Fibroblast of lung (primary cell): ENCODE results near the gene HLA-B. TPM values are rescaled to one million over a fixed set of nuclear protein-coding genes. Genes with fewer than 3 reads are reported as not detected.

Experiments
- DNase-seq, 2 donors: peaks; one replicate each; pipeline versions ENCODE4 v3.0.0 to v3.0.0-alpha.2; 2010; ENCODE audit warnings: low read depth in 2 of 2
- H2AFZ ChIP-seq: 2 replicates; pipeline ENCODE4 v1.5.1; 2012; ENCODE audit warnings: low read length, control low read depth, inconsistent platforms
- H3K27ac ChIP-seq: 2 replicates; pipeline ENCODE4 v1.5.1; 2011; ENCODE audit warnings: low read length, control low read depth; ENCODE audit not compliant: insufficient read depth
- H3K27me3 ChIP-seq: 2 replicates; pipeline ENCODE4 v1.5.1; 2011; ENCODE audit warnings: mild to moderate bottlenecking, low read length; ENCODE audit not compliant: control insufficient read depth, insufficient read depth
- H3K36me3 ChIP-seq: 2 replicates; pipeline ENCODE4 v1.5.1; 2011; ENCODE audit warnings: low read length; ENCODE audit not compliant: control insufficient read depth, insufficient read depth
- H3K4me1 ChIP-seq: 2 replicates; pipeline ENCODE4 v1.5.1; 2011; ENCODE audit warnings: low read length; ENCODE audit not compliant: control insufficient read depth, insufficient read depth; ENCODE audit errors: extremely low read depth
- H3K4me2 ChIP-seq: 2 replicates; pipeline ENCODE4 v1.5.1; 2011; ENCODE audit warnings: low read length, control low read depth; ENCODE audit not compliant: insufficient read depth; ENCODE audit errors: extremely low read depth
- H3K4me3 ChIP-seq, 4 experiments: fragments of 200-600 bp in 1 of 4; sonication (generic) in 1 of 4; replicated peaks in 1 of 4; 2 replicates each; pipeline ENCODE4 v1.5.1; 2011 to 2016; ENCODE audit warnings: low read length in 4 of 4, low read depth in 3 of 4, mild to moderate bottlenecking in 3 of 4, control low read depth in 2 of 4, inconsistent platforms in 1 of 4, mixed read lengths in 1 of 4; ENCODE audit not compliant: insufficient read depth in 1 of 4; ENCODE audit errors: control extremely low read depth in 1 of 4
- H3K79me2 ChIP-seq: 2 replicates; pipeline ENCODE4 v1.5.1; 2012; ENCODE audit warnings: mild to moderate bottlenecking, low read length, inconsistent platforms; ENCODE audit not compliant: control insufficient read depth, insufficient read depth
- H3K9ac ChIP-seq: 2 replicates; pipeline ENCODE4 v1.5.1; 2011; ENCODE audit warnings: mild to moderate bottlenecking, low read length, control low read depth; ENCODE audit not compliant: insufficient read depth
- H3K9me3 ChIP-seq: 2 replicates; pipeline ENCODE4 v1.5.1; 2012; ENCODE audit warnings: low read depth, low read length; ENCODE audit not compliant: control insufficient read depth, insufficient read depth
- H4K20me1 ChIP-seq: 2 replicates; pipeline ENCODE4 v1.5.1; 2011; ENCODE audit warnings: low read length; ENCODE audit not compliant: control insufficient read depth, insufficient read depth; ENCODE audit errors: extremely low read depth
- EZH2 ChIP-seq: IDR thresholded peaks from 2 replicates; pipeline ENCODE4 v1.5.1; 2012; ENCODE audit warnings: low read length, control low read depth, mild to moderate bottlenecking; ENCODE audit errors: missing control alignments
- polyA plus RNA-seq, 2 donors: library from polyadenylated mRNA; depleted of rRNA in 1 of 2; stranded (reverse) in 1 of 2; unstranded in 1 of 2; fragments of >200 nt; gene quantifications; 2 replicates each; pipeline ENCODE4 v1.2.1, GENCODE V29; 2011 to 2012; ENCODE audit warnings: missing spikeins in 1 of 2
- total RNA-seq: library from RNA; depleted of rRNA; stranded (reverse); fragments of >200 nt; gene quantifications from 2 replicates; pipeline ENCODE4 v1.2.1, GENCODE V29; 2014
- TF ChIP-seq, protein P1 (sequence below), 2 donors: IDR thresholded peaks in 1 of 2; conservative IDR thresholded peaks in 1 of 2; 1 replicate in 1 of 2; 2 replicates in 1 of 2; pipeline ENCODE4 v1.5.1; 2011 to 2012; ENCODE audit warnings: low read length in 2 of 2, control low read depth in 1 of 2, inconsistent platforms in 1 of 2, low read depth in 1 of 2, mild to moderate bottlenecking in 1 of 2

The HLA-B gene
- total and polyA plus RNA-seq, 2 donors (not counting 1 experiment from before 2014, with no cell fraction given), result 244 to 1,124 TPM

DNA sequence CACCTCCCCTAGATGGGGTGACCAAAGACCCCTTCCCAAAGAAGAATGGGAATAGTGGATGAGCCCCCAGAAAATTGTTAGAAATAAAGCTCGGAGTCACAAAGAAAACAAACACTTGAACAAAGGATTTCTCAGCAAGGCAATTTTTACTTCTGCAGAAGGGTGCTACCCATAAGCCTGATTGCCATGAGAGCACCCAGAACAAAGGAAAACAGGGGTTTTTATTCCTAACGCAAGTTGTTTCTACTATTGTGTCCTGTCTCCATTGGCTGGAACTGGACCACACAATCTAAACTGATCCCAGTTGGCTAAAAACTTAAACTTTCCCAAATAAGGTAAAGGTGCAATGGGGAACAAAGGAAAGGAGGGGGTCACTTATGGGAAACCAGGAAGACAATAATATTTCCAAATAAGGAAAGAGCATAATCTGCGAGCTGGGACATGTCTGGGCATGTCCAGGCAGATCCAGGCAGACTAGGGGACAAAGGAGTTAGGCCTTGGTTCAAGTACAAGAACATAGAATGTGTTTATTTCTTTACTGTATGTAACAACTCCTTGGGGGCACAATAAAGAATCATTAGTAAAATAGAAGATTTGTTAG, 20.0 kb downstream of the HLA-B start:
- no peaks in the 10 kb centered on the region for H3K27me3 ChIP-seq
- TF ChIP-seq EZH2, result no peak
- TF ChIP-seq, protein P1, sequence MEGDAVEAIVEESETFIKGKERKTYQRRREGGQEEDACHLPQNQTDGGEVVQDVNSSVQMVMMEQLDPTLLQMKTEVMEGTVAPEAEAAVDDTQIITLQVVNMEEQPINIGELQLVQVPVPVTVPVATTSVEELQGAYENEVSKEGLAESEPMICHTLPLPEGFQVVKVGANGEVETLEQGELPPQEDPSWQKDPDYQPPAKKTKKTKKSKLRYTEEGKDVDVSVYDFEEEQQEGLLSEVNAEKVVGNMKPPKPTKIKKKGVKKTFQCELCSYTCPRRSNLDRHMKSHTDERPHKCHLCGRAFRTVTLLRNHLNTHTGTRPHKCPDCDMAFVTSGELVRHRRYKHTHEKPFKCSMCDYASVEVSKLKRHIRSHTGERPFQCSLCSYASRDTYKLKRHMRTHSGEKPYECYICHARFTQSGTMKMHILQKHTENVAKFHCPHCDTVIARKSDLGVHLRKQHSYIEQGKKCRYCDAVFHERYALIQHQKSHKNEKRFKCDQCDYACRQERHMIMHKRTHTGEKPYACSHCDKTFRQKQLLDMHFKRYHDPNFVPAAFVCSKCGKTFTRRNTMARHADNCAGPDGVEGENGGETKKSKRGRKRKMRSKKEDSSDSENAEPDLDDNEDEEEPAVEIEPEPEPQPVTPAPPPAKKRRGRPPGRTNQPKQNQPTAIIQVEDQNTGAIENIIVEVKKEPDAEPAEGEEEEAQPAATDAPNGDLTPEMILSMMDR (conservative IDR thresholded peaks at IDR 0.05 in 1 of 2, IDR thresholded peaks at IDR 0.05 in 1 of 2; ENCODE audit: low read depth in 1 of 2, low read length in 2 of 2), result no peak
- no peak overlapping the region for H3K4me2 ChIP-seq
- H3K9me3 ChIP-seq, result no peaks in the 10 kb centered on the region
- H3K9ac ChIP-seq, result no peak overlapping the region
- no peak overlapping the region for H2AFZ ChIP-seq
- DNase-seq, result peak; percentile 13 to 33
- no peak overlapping the region for H3K27ac ChIP-seq
- no peaks in the 10 kb centered on the region for H4K20me1 ChIP-seq
- no peaks in the 10 kb centered on the region for H3K36me3 ChIP-seq
- H3K4me3 ChIP-seq, result no peak overlapping the region
- no peaks in the 10 kb centered on the region for H3K79me2 ChIP-seq
- H3K4me1 ChIP-seq, result no peaks in the 10 kb centered on the region

DNA sequence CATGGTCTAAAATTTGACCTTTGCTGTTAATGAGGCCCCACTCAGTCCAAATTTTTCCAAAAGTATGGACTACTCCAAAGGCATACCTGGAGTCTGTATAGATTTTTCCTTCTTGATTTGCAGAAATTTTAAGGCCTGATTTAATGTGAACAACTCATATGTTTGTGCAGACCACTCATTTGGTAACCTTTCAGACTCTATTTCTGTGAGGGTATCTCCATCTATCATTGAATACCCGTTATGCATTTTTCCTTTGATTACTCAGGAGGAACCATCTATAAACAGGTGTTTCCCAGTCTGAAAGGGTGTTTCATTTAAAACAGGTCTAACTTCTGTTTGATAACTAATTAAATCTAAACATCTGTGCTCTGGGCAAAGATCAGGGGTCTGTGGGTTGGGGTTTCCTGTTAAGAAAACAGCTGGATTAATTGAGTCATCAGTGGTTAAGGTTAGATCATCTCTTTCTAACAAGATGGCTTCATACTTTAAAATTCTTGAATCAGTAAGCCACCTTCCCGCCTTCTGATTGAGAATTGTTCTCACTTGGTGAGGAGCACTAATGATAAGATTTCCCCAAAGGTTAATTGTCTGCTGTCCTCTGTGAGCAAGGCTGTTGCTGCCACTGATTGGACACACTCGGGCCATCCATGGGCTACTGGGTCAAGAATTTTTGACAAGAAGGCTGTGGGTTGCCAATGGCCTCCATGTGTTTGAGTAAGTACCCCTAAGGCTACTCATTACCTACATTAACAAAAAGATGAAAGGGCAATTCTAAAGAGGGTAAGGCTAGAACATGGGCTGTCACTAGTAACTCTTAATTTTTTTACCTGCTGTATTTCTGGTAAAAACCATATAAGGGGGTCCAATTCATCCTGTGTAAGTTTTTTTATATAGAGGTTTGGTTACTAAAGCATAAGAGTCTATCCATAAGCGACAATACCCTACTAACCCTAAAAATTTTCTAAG, 24.1 kb downstream of the HLA-B start:
- Histone ChIP-seq H3K9me3 (no peaks in the 10 kb centered on the region), H2AFZ (no peak overlapping the region), H3K9ac (no peak overlapping the region), H3K27me3 (no peaks in the 10 kb centered on the region), H3K4me3 (no peak overlapping the region), H3K4me1 (no peaks in the 10 kb centered on the region), H3K27ac (no peak overlapping the region), H3K36me3 (no peaks in the 10 kb centered on the region), H4K20me1 (no peaks in the 10 kb centered on the region), H3K4me2 (no peak overlapping the region), H3K79me2 (no peaks in the 10 kb centered on the region)
- TF ChIP-seq EZH2, result no peak
- TF ChIP-seq, protein P1 (conservative IDR thresholded peaks at IDR 0.05 in 1 of 2, IDR thresholded peaks at IDR 0.05 in 1 of 2; ENCODE audit: low read depth in 1 of 2, low read length in 2 of 2), result no peak
- peak in 1 of 2 donors; percentile 10 for DNase-seq

DNA sequence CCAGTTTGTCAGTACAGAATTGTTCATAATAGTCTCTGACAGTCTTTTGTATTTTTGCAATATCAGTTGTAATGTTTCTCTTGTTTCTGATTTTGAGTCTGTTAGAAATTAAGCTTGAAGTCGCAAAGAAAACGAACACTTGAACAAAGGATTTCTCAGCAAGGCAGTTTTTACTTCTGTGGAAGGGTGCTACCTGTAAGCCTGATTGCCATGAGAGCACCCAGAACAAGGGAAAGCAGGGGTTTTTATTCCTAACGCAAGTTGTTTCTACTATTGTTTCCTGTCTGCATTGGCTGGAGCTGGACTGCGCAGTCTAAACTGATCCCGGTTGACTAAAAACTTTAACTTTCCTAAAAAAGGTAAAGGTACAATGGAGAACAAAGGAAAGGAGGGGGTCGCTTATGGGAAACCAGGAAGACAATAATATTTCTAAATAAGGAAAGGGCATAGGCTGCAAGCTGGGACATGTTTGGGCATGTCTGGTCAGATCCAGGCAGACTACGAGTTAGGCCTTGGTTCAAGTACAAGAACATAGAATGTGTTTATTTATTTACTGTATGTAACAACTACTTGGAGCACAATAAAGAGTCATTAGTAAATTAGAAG, 28.5 kb downstream of the HLA-B start:
- no peak overlapping the region for H3K4me2 ChIP-seq
- DNase-seq, result peak in 1 of 2 donors; percentile 14

More for the DNA sequence above, 28.5 kb downstream of the HLA-B start:
- Histone ChIP-seq H4K20me1 (no peaks in the 10 kb centered on the region), H3K27me3 (no peaks in the 10 kb centered on the region), H3K4me1 (no peaks in the 10 kb centered on the region), H2AFZ (no peak overlapping the region), H3K27ac (no peak overlapping the region), H3K79me2 (no peaks in the 10 kb centered on the region), H3K9me3 (no peaks in the 10 kb centered on the region), H3K36me3 (no peaks in the 10 kb centered on the region), H3K9ac (no peak overlapping the region), H3K4me3 (no peak overlapping the region)
- TF ChIP-seq, protein P1 (conservative IDR thresholded peaks at IDR 0.05 in 1 of 2, IDR thresholded peaks at IDR 0.05 in 1 of 2; ENCODE audit: low read depth in 1 of 2, low read length in 2 of 2), result no peak
- TF ChIP-seq EZH2, result no peak
